HEK293 (cell line): ENCODE measurements around the gene COL4A1.

Experiments
- CTCF ChIA-PET: fragments of 350-600 bp; formaldehyde crosslinking; extraction: SDS; loops from one replicate; lab custom pipeline; 2021; ENCODE audit warnings: antibody characterized with exemption; lab: Yijun Ruan, JAX
- POLR2A ChIA-PET: fragments of 300-600 bp; formaldehyde crosslinking; extraction: SDS; loops from one replicate; lab custom pipeline; 2020; ENCODE audit warnings: antibody characterized with exemption, inconsistent platforms; lab: Yijun Ruan, JAX
- H3K27ac ChIP-seq: fragments of 200-500 bp; sonication (Bioruptor generic); 2 replicates; pipeline ENCODE4 v1.5.1; 2014; ENCODE audit warnings: low read depth, low read length, control low read depth, inconsistent platforms; ENCODE audit errors: extremely low read depth
- H3K36me3 ChIP-seq, 2 experiments: fragments of 200-500 bp in 1 of 2; sonication (Bioruptor generic) in 1 of 2; 1 replicate in 1 of 2; 2 replicates in 1 of 2; pipeline ENCODE4 v1.5.1; 2014 to 2017; ENCODE audit warnings: inconsistent platforms in 2 of 2, low read length in 2 of 2; ENCODE audit not compliant: control insufficient read depth in 2 of 2, insufficient read depth in 1 of 2
- H3K4me1 ChIP-seq: fragments of 200-500 bp; sonication (Bioruptor generic); 2 replicates; pipeline ENCODE4 v1.5.1; 2014; ENCODE audit warnings: mild to moderate bottlenecking, low read length, inconsistent platforms; ENCODE audit not compliant: control insufficient read depth, insufficient read depth
- H3K4me3 ChIP-seq: 2 replicates; pipeline ENCODE4 v1.5.1; 2011; ENCODE audit warnings: low read depth, mild to moderate bottlenecking, control low read depth, low read length, moderate library complexity
- H3K9me3 ChIP-seq: fragments of 200-500 bp; sonication (Bioruptor generic); 2 replicates; pipeline ENCODE4 v1.5.1; 2014; ENCODE audit warnings: low read depth, low read length, inconsistent platforms; ENCODE audit not compliant: control insufficient read depth, insufficient read depth
- EGR2 ChIP-seq: fragments of 450-650 bp; formaldehyde crosslinking; IDR thresholded peaks from 2 replicates; pipeline ENCODE4 v1.5.1; 2016; ENCODE audit warnings: low read depth, missing biosample characterization, missing genetic modification characterization
- GLIS1 ChIP-seq: fragments of 450-650 bp; formaldehyde crosslinking; IDR thresholded peaks from 2 replicates; pipeline ENCODE4 v1.5.1; 2016; ENCODE audit warnings: missing biosample characterization, missing genetic modification characterization
- TCF7L2 ChIP-seq: IDR thresholded peaks from 2 replicates; pipeline ENCODE4 v1.6.1; 2011; ENCODE audit warnings: low read depth, mild to moderate bottlenecking, inconsistent platforms, low read length, moderate library complexity, borderline replicate concordance
- ZBTB21 ChIP-seq: fragments of 450-650 bp; formaldehyde crosslinking; IDR thresholded peaks from 2 replicates; pipeline ENCODE4 v1.5.1; 2017; ENCODE audit warnings: missing biosample characterization, missing genetic modification characterization
- ZFHX2 ChIP-seq: fragments of 450-650 bp; formaldehyde crosslinking; conservative IDR thresholded peaks from 2 replicates; pipeline ENCODE4 v1.5.1; 2016; ENCODE audit warnings: missing biosample characterization, missing genetic modification characterization
- ZIC2 ChIP-seq: fragments of 450-650 bp; formaldehyde crosslinking; IDR thresholded peaks from 2 replicates; pipeline ENCODE4 v1.5.1; 2016; ENCODE audit warnings: missing biosample characterization, missing genetic modification characterization
- ZNF132 ChIP-seq: fragments of 450-650 bp; formaldehyde crosslinking; IDR thresholded peaks from 2 replicates; pipeline ENCODE4 v1.5.1; 2017; ENCODE audit warnings: missing biosample characterization, missing genetic modification characterization, borderline replicate concordance
- ZNF16 ChIP-seq: fragments of 450-650 bp; formaldehyde crosslinking; IDR thresholded peaks from 2 replicates; pipeline ENCODE4 v1.5.1; 2016; ENCODE audit warnings: low read depth, missing biosample characterization, missing genetic modification characterization
- ZNF202 ChIP-seq: fragments of 450-650 bp; formaldehyde crosslinking; IDR thresholded peaks from 2 replicates; pipeline ENCODE4 v1.5.1; 2016; ENCODE audit warnings: missing biosample characterization, missing genetic modification characterization, borderline replicate concordance
- ZNF214 ChIP-seq: fragments of 450-650 bp; formaldehyde crosslinking; IDR thresholded peaks from 2 replicates; pipeline ENCODE4 v1.5.1; 2017; ENCODE audit warnings: missing biosample characterization, mild to moderate bottlenecking, missing genetic modification characterization, borderline replicate concordance
- ZNF335 ChIP-seq: fragments of 450-650 bp; formaldehyde crosslinking; conservative IDR thresholded peaks from 2 replicates; pipeline ENCODE4 v1.5.1; 2016; ENCODE audit warnings: missing biosample characterization, missing genetic modification characterization
- ZNF37A ChIP-seq: fragments of 450-650 bp; IDR thresholded peaks from 2 replicates; pipeline ENCODE4 v1.5.1; 2018; ENCODE audit warnings: missing biosample characterization, missing genetic modification characterization
- ZNF416 ChIP-seq: fragments of 450-650 bp; formaldehyde crosslinking; IDR thresholded peaks from 2 replicates; pipeline ENCODE4 v1.5.1; 2016; ENCODE audit warnings: missing biosample characterization, missing genetic modification characterization
- ZNF426 ChIP-seq: fragments of 450-650 bp; formaldehyde crosslinking; IDR thresholded peaks from 2 replicates; pipeline ENCODE4 v1.5.1; 2017; ENCODE audit warnings: missing biosample characterization, missing genetic modification characterization, mild to moderate bottlenecking, inconsistent platforms, moderate library complexity
- ZNF514 ChIP-seq: fragments of 450-650 bp; formaldehyde crosslinking; IDR thresholded peaks from 2 replicates; pipeline ENCODE4 v1.5.1; 2016; ENCODE audit warnings: missing biosample characterization, missing genetic modification characterization
- ZNF580 ChIP-seq: fragments of 450-650 bp; formaldehyde crosslinking; IDR thresholded peaks from 2 replicates; pipeline ENCODE4 v1.5.1; 2016; ENCODE audit warnings: missing biosample characterization, missing genetic modification characterization
- ZNF658 ChIP-seq: fragments of 450-650 bp; formaldehyde crosslinking; IDR thresholded peaks from 2 replicates; pipeline ENCODE4; 2016; ENCODE audit warnings: missing biosample characterization, missing genetic modification characterization
- ZNF777 ChIP-seq: fragments of 450-650 bp; formaldehyde crosslinking; IDR thresholded peaks from 2 replicates; pipeline ENCODE4 v1.5.1; 2017; ENCODE audit warnings: missing biosample characterization, missing genetic modification characterization, borderline replicate concordance
- ZNF792 ChIP-seq: fragments of 450-650 bp; formaldehyde crosslinking; IDR thresholded peaks from 2 replicates; pipeline ENCODE4 v1.5.1; 2016; ENCODE audit warnings: missing biosample characterization, missing genetic modification characterization
- TF ChIP-seq, protein P1 (sequence below): fragments of 450-650 bp; formaldehyde crosslinking; conservative IDR thresholded peaks from 2 replicates; pipeline ENCODE4 v1.5.1; 2016; ENCODE audit warnings: low read depth, missing biosample characterization, missing genetic modification characterization

The COL4A1 gene

GRCh38 chr13:110206185-110206584 lies 100.8 kb downstream of the COL4A1 start:
- peaks cover 0 to 5% of the 10 kb centered on the region in 2 experiments; a peak in 1 of 3 replicates for H3K36me3 ChIP-seq
- ChIA-PET POLR2A (no interaction called here), CTCF (no interaction called here)
- TF ChIP-seq ZNF132 (no peak), TCF7L2 (no peak), ZNF335 (tag by site-specific recombination) (no peak), ZBTB21 (tag by site-specific recombination) (no peak), ZNF202 (tag by site-specific recombination) (no peak), GLIS1 (tag by site-specific recombination) (no peak)
- H3K4me3 ChIP-seq = no peak overlapping the region
- no peak overlapping the region for H3K27ac ChIP-seq
- H3K9me3 ChIP-seq = no peaks in the 10 kb centered on the region
- no peaks in the 10 kb centered on the region for H3K4me1 ChIP-seq

GRCh38 chr13:110201114-110201513 lies 105.8 kb downstream of the COL4A1 start:
- Histone ChIP-seq H3K4me3 (no peak overlapping the region), H3K9me3 (no peaks in the 10 kb centered on the region), H3K27ac (no peak overlapping the region), H3K4me1 (no peaks in the 10 kb centered on the region), H3K36me3 (peaks cover 0 to 6% of the 10 kb centered on the region in 2 experiments; a peak in 1 of 3 replicates)
- POLR2A ChIA-PET = no interaction called here
- TF ChIP-seq, protein P1, sequence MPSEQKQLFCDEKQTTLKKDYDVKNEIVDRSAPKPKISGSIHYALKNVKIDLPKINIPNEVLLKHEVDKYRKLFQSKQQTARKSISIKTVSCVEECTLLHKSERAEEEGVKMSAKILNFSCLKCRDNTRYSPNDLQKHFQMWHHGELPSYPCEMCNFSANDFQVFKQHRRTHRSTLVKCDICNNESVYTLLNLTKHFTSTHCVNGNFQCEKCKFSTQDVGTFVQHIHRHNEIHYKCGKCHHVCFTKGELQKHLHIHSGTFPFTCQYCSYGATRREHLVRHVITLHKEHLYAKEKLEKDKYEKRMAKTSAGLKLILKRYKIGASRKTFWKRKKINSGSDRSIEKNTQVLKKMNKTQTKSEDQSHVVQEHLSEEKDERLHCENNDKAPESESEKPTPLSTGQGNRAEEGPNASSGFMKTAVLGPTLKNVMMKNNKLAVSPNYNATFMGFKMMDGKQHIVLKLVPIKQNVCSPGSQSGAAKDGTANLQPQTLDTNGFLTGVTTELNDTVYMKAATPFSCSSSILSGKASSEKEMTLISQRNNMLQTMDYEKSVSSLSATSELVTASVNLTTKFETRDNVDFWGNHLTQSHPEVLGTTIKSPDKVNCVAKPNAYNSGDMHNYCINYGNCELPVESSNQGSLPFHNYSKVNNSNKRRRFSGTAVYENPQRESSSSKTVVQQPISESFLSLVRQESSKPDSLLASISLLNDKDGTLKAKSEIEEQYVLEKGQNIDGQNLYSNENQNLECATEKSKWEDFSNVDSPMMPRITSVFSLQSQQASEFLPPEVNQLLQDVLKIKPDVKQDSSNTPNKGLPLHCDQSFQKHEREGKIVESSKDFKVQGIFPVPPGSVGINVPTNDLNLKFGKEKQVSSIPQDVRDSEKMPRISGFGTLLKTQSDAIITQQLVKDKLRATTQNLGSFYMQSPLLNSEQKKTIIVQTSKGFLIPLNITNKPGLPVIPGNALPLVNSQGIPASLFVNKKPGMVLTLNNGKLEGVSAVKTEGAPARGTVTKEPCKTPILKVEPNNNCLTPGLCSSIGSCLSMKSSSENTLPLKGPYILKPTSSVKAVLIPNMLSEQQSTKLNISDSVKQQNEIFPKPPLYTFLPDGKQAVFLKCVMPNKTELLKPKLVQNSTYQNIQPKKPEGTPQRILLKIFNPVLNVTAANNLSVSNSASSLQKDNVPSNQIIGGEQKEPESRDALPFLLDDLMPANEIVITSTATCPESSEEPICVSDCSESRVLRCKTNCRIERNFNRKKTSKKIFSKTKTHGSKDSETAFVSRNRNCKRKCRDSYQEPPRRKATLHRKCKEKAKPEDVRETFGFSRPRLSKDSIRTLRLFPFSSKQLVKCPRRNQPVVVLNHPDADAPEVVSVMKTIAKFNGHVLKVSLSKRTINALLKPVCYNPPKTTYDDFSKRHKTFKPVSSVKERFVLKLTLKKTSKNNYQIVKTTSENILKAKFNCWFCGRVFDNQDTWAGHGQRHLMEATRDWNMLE = no peak
- TF ChIP-seq ZNF214 (tag by site-specific recombination) (no peak), ZFHX2 (tag by site-specific recombination) (peak; percentile 52), EGR2 (tag by site-specific recombination) (peak; percentile 75), ZNF416 (tag by site-specific recombination) (no peak), ZNF426 (no peak), ZNF37A (tag by site-specific recombination) (no peak)
- CTCF ChIA-PET = no interaction called here

- Histone ChIP-seq H3K9me3 (no peaks in the 10 kb centered on the region), H3K27ac (no peak overlapping the region), H3K36me3 (peaks cover 0 to 4% of the 10 kb centered on the region in 2 experiments; a peak in 1 of 3 replicates), H3K4me3 (no peak overlapping the region), H3K4me1 (no peaks in the 10 kb centered on the region)
- no peak for TF ChIP-seq ZNF580 (tag by site-specific recombination)
- TF ChIP-seq ZNF16 (tag by site-specific recombination) = no peak
- TF ChIP-seq ZNF777 (tag by site-specific recombination) = no peak
- peak; percentile 31; the same call in 1 of the 2 replicates for TF ChIP-seq ZIC2 (tag by site-specific recombination)
- no peak for TF ChIP-seq ZNF792 (tag by site-specific recombination)
- no peak for TF ChIP-seq ZNF658
- TF ChIP-seq ZNF514 (tag by site-specific recombination) = no peak
- ChIA-PET POLR2A (no interaction called here), CTCF (no interaction called here)
Observed at GRCh38 chr13:110200276-110200870, 106.6 kb downstream of the COL4A1 start.
